NCI-H460 (cell line): Measurements from ENCODE around the gene MAMSTR. TPM values are rescaled to one million over a fixed set of nuclear protein-coding genes. Genes with fewer than 3 reads are reported as not detected.
"Not testable (repeated sequence)": the region's sequence is repeated elsewhere in the genome, so short reads cannot be mapped to it uniquely, and the experiment has no call there.

Experiments
- DNase-seq: peaks from one replicate; pipeline ENCODE4 v3.0.0-alpha.2; 2016; ENCODE audit warnings: low read depth; ENCODE audit errors: extremely low read depth
- total RNA-seq: library from RNA; depleted of rRNA; stranded (reverse); fragments of >200 nt; shearing (Covaris generic); gene quantifications from 2 replicates; pipeline ENCODE4 v1.2.3, GENCODE V29; 2014

The MAMSTR gene
- total RNA-seq, 1 experiment from 2014 or later = 0.32 TPM

DNA sequence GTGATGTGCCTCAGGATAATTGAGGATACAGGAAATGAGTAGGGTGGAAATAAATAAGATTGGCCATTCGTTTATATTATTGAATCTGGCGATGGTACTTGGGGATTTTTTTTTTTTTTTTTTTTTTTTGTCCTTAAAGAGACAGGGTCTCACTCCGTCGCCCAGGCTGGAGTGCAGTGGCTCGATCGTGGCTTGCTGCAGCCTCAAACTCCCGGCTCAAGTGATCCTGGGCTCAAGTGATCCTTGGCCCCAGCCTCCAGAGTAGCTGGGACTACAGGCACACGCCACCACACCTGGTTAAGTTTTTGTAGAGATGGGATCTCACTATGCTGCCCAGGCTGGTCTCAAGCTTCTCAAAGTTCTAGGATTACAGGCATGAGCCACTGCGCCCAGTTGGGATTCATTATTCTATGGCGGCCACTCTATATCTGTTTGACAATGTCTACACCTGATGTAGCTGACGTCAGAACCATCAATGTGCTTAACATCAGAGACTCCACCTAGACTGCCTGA, 2.7 kb upstream of the MAMSTR start:
- no peak for DNase-seq

DNA sequence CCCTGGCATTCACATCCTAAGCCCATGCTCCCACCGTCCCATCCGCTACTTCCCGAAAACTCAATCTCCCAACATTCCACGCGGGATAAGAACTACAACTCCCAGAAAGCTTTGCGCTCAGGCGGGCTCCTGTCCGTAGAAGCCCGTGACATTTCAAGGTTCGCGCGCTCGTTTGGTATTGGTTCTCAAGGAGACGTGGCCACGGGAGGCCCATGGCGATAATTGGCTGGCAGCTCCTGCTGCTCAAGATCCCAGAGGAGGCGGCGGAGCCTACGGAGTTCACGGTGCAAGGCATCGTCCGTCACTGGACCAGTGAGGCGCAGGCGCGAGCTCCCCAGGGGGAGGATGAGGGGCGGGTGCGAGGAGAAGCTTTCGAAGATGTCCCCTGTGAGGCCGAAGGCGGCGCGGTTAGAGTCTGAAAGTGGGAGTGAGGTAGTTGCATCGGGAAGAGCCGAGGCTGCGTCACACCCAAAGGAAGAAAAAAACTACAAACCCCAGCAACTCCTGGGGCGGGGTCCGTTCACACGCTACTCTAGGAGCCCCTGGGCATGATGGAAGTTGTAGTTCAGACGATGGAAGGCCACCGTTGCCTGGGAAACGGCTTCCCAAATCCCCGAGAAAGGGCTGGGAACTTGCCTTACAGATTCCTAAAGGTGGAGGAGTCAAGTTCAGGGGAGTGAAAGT, 1.2 kb upstream of the MAMSTR start:
- peak; percentile 97 for DNase-seq

DNA sequence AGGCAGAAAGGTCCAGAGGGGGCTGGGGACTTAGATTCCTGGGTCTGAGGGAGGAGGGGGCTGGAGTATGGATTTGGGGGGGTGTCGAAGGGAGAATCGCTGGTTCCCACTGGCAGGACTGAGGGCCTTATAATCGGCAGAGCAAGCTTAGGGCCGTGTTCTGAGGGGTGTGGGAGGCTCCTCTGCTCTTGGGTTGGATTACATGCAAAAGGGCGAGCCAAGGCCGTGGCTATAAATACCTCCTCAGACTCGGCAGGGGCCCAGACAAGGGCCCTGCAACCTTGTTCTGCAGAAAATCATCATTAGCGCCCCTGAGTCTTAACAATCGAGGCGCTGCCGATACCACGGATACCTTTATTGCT, 707 bp upstream of the MAMSTR start:
- DNase-seq = no peak

DNA sequence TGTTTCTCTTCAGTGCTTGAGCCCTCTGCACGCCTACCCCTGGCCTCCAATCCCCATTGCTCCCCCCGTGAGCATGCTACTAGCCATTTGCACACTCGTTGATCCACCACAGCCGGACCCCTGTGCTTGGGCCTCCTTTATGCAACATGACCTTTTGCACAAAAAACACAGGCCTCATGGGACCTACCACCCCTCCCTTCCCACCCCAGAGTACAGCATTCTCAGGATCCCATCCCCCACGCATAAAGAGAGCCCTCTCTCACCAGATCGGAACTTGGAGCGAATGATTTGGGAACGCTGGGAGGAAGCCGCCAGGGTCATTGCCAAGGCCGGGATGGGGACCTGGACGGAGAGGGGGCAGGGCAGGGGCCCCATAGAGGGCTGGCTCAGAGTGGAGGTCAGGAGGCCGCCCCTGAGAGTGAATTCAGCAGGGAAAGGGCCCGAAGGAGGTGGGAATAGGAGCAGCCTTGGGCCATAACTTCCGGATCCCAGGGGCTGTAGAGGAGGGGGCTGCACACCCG, 754 bp downstream of the MAMSTR start:
- DNase-seq = no peak

DNA sequence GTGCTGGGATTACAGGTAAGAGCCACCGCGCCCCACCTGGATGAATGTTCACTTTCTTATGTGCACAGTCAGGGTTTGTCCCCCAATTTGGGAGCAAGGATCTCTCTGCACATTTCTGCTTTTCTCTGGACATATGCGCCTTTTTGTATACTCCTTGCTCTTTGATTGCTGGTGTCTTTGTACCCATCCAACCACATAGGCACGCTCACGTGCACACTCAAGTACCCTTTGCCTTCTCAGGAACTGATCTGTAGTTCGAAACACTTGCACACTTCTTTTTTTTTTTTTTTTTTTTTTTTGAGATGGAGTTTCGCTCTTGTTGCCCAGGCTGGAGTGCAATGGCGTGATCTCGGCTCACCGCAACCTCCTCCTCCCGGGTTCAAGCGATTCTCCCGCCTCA, 1.4 kb downstream of the MAMSTR start:
- DNase-seq = not testable (repeated sequence)

- no peak for DNase-seq
Measured at GRCh38 chr19:48716562-48717291, 2.8 kb downstream of the MAMSTR start.

- no peak for DNase-seq
Measured at GRCh38 chr19:48715681-48716171, 3.8 kb downstream of the MAMSTR start.

DNA sequence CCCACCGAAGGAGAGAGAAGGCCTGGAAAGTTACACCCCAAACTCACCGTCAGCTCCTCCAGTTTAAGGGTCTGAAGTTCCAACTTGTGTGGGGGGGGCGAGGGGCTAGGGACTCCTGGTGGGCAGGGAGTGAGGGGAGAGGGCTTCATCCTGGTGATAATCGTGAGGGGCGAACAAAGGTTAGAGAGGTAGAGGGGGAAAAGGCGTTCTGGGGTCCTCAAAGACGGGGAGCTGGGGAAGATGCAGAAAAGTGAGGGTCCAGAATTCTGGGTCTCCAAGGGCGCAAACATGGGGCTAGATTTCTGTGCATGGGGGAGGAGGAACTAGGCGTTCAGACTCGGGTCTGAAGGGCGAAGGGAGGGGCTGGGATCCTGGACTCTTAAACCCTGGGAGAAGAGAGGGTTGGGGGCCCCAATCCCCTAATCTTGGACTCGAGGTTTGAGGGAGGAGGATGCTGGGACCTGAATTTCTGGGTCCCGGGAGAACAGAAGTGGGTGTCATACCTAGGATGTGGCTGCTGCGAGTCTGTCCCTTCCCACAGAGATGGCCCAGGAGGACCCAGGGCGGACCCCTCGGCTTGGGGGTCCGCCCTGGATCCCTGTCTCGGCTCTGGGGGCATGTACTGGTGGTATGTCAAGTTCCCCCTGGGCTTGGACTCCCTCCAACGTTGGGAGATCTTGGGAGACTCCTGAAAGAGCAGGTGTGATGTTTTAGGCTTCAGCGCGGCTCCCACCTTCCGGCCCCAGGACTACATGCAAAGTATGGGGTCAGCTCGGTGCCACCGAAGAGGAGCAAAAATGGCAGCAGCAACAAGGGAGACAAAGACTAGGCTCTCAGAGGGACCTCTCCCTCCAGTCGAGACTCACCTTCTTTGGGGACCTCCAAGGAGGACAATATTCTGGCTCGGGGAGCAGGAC, 4.5 kb downstream of the MAMSTR start:
- DNase-seq = no peak

DNA sequence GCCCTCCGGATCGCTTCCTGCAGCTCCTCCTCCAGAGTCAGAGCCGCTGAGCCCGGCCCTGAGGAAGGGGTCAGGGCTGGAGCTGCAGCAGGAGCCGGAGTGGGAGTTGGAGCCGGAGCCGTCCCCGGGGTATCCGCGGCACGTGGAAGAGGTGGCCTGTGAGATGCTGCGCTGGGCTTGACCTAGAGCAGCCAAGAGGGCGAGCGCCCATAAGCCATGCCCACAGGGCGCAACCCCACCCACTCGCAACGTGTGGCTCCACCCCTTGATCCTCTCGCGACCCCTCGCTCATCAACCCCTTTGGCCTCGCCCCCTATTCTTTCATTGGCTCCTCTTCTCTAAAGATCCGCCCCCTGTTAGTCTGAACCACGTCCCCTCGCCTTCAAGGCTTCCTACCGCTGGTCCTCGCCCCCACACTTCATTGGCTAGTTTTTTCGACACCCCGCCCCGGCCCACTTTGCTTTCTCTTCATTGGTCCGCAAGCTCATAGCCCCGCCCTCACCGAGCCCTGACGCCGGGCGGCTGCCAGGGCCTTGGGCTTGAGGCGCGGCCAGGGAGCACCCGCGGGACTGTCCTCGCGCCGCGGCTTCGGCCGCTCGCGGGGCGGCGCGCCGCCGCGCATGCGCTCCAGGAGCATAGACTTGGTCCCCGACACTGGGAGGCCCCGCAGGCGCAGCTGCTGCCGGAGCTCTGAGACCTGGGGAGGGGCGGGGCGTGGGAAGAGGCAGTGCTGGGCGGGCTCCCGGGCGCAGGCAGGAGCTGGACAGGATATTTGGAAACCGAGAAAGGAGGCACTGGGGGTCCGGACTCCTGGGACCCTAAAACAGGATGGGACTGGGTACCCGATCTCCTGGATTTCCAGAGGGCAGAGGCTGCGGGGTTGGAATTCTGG, 5.4 kb downstream of the MAMSTR start:
- peak; percentile 98 for DNase-seq

- DNase-seq = no peak
Measured at GRCh38 chr19:48713041-48713863, 6.3 kb downstream of the MAMSTR start.

DNA sequence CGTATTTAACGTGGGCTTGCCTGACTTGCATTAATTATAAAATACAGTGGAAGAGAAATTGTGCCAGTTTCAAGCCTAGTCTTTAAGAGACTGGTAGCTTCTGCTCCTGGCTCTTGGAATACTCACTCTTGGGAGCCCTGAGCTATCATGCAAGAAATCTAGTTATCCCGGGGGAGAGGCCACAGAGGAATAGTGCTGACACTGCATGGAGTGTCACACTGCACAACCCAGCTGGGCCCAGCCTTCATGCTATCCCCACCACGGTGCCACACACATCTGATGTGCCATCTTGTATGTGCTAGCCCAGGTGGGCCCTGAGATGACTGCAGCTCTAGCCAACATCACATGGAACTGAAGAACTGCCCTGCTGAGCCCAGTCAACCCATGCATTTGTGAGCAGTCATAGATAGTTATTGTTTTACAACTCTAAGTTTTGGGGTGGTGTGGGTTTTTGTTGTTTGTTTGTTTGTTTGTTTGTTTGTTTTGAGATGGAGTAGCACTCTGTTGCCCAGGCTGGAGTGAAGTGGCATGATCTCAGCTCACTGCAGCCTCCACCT, 8.3 kb downstream of the MAMSTR start:
- DNase-seq = no peak

GRCh38 chr19:48708471-48708870, 11.1 kb downstream of the MAMSTR start:
- DNase-seq = no peak

GRCh38 chr19:48705431-48705830, 14.1 kb downstream of the MAMSTR start:
- no peak for DNase-seq

DNA sequence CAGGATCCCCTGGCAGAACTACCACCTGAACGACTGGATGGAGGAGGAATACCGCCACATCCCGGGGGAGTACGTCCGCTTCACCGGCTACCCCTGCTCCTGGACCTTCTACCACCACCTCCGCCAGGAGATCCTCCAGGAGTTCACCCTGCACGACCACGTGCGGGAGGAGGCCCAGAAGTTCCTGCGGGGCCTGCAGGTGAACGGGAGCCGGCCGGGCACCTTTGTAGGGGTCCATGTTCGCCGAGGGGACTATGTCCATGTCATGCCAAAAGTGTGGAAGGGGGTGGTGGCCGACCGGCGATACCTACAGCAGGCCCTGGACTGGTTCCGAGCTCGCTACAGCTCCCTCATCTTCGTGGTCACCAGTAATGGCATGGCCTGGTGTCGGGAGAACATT, 16.2 kb downstream of the MAMSTR start:
- DNase-seq = no peak

- DNase-seq = no peak
Measured at GRCh38 chr19:48702701-48703100, 16.8 kb downstream of the MAMSTR start.

DNA sequence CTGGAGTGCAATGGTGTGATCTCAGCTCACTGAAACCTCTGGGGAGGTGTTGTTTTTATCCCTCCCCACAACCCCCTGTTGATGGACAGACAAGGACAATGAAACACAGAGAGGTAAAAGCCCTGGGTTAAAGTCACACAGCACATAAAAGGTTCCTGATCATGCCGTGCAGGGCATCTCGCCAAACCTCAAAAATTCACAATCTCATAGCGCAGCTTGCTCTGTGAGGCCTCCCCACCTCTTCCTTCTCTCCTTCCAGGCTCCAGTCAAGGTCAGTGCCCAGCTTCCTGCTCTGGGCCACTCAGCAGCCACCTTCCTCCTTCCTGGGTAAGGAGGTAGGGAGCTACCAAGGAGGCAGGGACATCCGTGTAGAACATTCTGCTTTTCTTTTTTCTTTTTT, 21.5 kb downstream of the MAMSTR start:
- no peak for DNase-seq

DNA sequence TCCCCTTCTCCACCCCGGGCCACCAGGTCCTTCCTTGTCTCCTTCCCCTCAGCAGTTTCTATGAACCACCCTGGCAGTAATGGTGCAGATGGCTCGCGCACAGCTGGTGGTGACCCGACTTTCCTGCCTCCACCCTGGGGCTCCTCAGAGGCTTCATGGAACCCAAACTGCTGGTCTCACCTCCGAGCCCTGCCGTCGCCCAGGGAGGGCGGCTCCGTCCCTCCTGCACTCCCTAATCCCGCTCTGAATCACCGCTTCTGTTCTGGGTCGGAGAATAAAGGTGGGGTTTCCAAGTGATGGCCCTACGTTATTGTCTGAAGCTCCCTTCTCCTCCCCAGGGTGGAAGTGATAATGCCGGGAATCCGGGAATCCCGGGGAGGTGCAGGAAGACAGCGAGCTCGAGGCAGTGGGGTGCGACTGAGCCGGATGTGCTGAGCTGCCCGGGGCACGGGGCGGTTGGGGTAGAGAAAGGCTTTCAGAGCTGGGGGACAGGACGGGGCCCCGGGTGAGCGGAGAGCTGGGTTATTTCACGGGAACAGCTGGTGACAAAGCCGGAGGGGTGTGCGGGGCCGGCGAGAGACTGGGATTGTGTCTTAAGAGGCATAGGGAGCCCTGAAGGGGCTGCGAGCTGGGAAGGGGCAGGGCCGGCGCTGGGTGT, 23.0 kb downstream of the MAMSTR start:
- DNase-seq = no peak

GRCh38 chr19:48695743-48696352, 23.7 kb downstream of the MAMSTR start, which contains the start of gene FUT2:
TSS of gene FUT2 (plus strand) at chr19:48695971. CDS start at chr19:48702957, 6,986 bp downstream.
- no peak for DNase-seq
